Gastrocnemius medialis (tissue), 4 donors: ENCODE data around the gene SSX4. TPM values are rescaled to one million over a fixed set of nuclear protein-coding genes. Genes with fewer than 3 reads are reported as not detected.
"Not testable (repeated sequence)": the region's sequence is repeated elsewhere in the genome, so short reads cannot be mapped to it uniquely, and the experiment has no call there.

Experiments used
- ATAC-seq, 2 donors: fragments of 150-250 bp; one replicate each; pipeline ENCODE4 v1.9.1; 2016
- DNase-seq, 2 donors: peaks; one replicate each; pipeline ENCODE4 v3.0.0-alpha.2; 2019
- H3K27ac ChIP-seq, 4 donors: fragments of 200-600 bp; sonication (generic); 1 replicate in 1 of 4; 2 replicates in 3 of 4; pipeline ENCODE4 v1.5.1; 2016 to 2018; ENCODE audit warnings: mild to moderate bottlenecking in 2 of 4, moderate library complexity in 1 of 4
- H3K27me3 ChIP-seq, 3 donors: fragments of 200-600 bp; sonication (generic) in 2 of 3; 1 replicate in 1 of 3; 2 replicates in 2 of 3; pipeline versions ENCODE4 v1.5.1 to v1.6.0; 2016 to 2019; ENCODE audit warnings: mild to moderate bottlenecking in 1 of 3, moderate library complexity in 1 of 3
- H3K36me3 ChIP-seq, 2 donors: fragments of 200-600 bp; sonication (generic) in 1 of 2; one replicate each; pipeline ENCODE4 v1.5.1; 2017 to 2018
- H3K4me1 ChIP-seq, 2 donors: fragments of 200-600 bp; sonication (generic) in 1 of 2; one replicate each; pipeline ENCODE4 v1.5.1; 2016 to 2017; ENCODE audit warnings: mild to moderate bottlenecking in 2 of 2
- H3K4me3 ChIP-seq, 4 donors: fragments of 200-600 bp; sonication (generic) in 3 of 4; 1 replicate in 1 of 4; 2 replicates in 3 of 4; pipeline ENCODE4 v1.5.1; 2016 to 2019; ENCODE audit warnings: mild to moderate bottlenecking in 2 of 4
- H3K9me3 ChIP-seq, 3 donors: fragments of 200-600 bp; sonication (generic) in 2 of 3; 1 replicate in 1 of 3; 2 replicates in 2 of 3; pipeline ENCODE4 v1.5.1; 2016 to 2019
- in situ Hi-C, 4 donors: fragments of 200-750 bp; cut with MboI; loops; one replicate each; pipeline versions ENCODE4 v1.15.0 to v1.8.0; 2017; ENCODE audit warnings: low sequenced_read_pairs in 4 of 4
- intact Hi-C: fragments of 100-400 bp; cut with DNase I; formaldehyde crosslinking; loops from one replicate; pipeline ENCODE4 v1.15.1; 2023; ENCODE audit warnings: low total_unique reads
- total RNA-seq, 4 donors: library from RNA; depleted of rRNA; stranded (reverse); fragments of >200 nt; gene quantifications; one replicate each; pipeline versions ENCODE4 v1.1.0 to v1.2.3, GENCODE V29; 2016

Gene SSX4
- total RNA-seq, 4 donors from 2014 or later = not detected

DNA sequence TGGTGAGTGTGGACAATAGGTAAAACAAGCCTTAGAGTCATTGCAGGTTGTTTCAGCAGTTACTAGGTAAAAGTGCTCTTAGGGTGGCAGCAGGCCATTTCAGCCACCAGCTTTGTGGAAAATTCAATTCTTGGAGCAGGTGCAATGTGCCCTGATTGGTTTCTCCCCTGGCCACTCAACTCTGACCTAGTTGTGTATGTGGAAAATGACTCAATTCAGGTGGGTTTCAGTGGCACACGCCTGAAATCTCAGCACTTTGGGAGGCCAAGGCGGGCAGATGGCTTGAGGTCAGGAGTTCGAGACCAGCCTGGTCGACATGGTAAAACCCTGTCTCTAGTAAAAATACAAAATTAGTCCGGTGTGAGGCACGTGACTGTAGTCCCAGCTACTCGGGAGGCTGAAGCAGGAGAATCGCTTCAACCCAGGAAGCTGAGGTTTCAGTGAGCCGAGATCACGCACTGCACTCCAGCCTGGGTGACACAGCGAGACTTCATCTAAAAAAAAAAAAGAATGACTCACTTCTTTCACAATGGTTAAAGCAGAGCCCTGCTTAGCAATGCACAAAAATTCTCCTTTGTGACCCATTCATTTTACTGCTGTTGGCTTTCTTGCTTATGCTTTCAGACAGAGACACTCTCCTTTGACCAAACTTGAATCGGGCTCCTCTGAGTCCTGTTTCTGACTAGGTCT, 43.8 kb downstream of the SSX4 start:
- in situ Hi-C loops = not testable (repeated sequence)

DNA sequence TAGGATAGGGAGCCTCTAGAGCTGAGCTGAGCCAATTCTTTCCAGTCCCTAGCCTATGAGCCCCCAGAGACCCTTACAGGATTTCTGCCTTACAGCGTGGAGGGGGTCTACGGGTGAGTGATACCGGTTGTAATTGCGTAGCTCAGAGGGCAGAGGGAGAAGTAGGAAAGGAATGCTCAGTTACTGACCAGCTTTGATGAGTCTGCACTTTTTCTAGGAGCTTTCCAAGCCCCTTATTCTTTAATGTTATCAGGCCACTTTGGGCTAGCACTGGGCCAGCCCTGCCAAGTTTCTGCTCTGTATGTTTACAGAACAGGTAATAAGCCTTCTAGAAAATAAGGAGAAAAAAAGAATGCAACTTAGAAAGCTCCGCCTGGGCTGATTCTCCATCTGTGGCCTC, 46.3 kb downstream of the SSX4 start:
- DNase-seq, ATAC-seq, H3K36me3 ChIP-seq, H3K9me3 ChIP-seq, intact Hi-C loops, H3K4me1 ChIP-seq, H3K27ac ChIP-seq, in situ Hi-C loops, H3K27me3 ChIP-seq, H3K4me3 ChIP-seq: not testable (repeated sequence)

More for the DNA sequence above, 43.8 kb downstream of the SSX4 start:
- intact Hi-C loops, ATAC-seq, H3K4me1 ChIP-seq, H3K27me3 ChIP-seq, H3K36me3 ChIP-seq, H3K27ac ChIP-seq, H3K4me3 ChIP-seq, H3K9me3 ChIP-seq, DNase-seq: not testable (repeated sequence)

DNA sequence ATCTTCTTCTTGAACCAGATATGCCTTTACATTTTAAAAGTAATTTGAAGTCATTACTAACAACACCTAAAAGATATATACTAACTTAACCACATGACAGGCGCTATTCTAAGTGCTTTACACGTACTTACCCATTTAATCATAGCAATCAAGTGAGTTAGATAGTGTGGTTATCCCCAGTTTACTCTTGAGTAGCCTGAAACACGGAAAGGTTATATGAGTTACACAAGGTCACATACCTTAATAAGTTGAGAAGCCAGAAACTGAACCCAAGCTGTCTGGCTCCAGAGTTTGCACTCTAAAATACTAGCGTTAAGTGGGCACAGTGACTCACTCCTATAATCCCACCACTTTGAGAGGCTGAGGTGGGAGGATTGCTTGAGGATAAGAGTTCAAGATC, 46.8 kb downstream of the SSX4 start:
- H3K9me3 ChIP-seq, ATAC-seq, DNase-seq, H3K4me3 ChIP-seq, H3K4me1 ChIP-seq, in situ Hi-C loops, intact Hi-C loops, H3K27ac ChIP-seq, H3K27me3 ChIP-seq, H3K36me3 ChIP-seq: not testable (repeated sequence)

DNA sequence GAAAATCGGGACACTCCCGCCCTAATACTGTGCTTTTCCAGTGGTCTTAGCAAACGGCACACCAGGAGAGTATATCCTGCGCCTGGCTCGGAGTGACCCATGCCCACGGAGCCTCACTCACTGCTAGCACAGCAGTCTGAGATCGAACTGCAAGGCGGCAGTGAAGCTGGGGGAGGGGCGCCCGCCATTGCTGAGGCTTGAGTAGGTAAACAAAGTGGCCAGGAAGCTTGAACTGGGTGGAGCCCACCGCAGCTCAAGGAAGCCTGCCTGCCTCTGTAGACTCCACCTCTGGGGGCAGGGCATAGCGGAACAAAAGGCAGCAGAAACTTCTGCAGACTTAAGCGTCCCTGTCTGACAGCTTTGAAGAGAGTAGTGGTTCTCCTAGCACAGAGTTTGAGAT, 50.4 kb downstream of the SSX4 start:
- H3K27me3 ChIP-seq, H3K27ac ChIP-seq, H3K9me3 ChIP-seq, ATAC-seq, intact Hi-C loops, H3K4me1 ChIP-seq, H3K4me3 ChIP-seq, H3K36me3 ChIP-seq, DNase-seq, in situ Hi-C loops: not testable (repeated sequence)

Other genes starting within 250 kb of the SSX4 start
- gene SSX5, start 186.7 kb upstream of the SSX4 start, total RNA-seq = not detected
- not detected for gene SSX1, start 128.1 kb upstream of the SSX4 start, total RNA-seq
- not detected for gene SSX3, start 26.8 kb upstream of the SSX4 start, total RNA-seq
- gene SSX4B, start 28.4 kb downstream of the SSX4 start, total RNA-seq = not detected
- gene SLC38A5, start 86.7 kb downstream of the SSX4 start, total RNA-seq = under 1 TPM in 2 of 4 donors, not detected in 2; 0.46 to 0.69 TPM
- gene FTSJ1, start 92.7 kb downstream of the SSX4 start, total RNA-seq = 10 to 100 TPM; 31.4 to 47.7 (median 38.2) TPM
- 10 to 100 TPM; 11.4 to 18.7 (median 12.3) TPM for gene PORCN, start 125.5 kb downstream of the SSX4 start, total RNA-seq
- gene EBP, start 138.3 kb downstream of the SSX4 start, total RNA-seq = 1 to 10 TPM; 2.7 to 5.3 (median 4.3) TPM
- 10 to 100 TPM; 10.3 to 14.8 (median 11.9) TPM for gene TBC1D25, start 156.2 kb downstream of the SSX4 start, total RNA-seq
- 10 to 100 TPM; 49.2 to 92.1 (median 59.9) TPM for gene RBM3, start 190.9 kb downstream of the SSX4 start, total RNA-seq
- gene WDR13, start 214.0 kb downstream of the SSX4 start, total RNA-seq = 100 to 1,000 TPM in 3 of 4 donors, 10 to 100 TPM in 1; 82.7 to 143 (median 133) TPM